Fibroblast of lung (primary cell): ENCODE results near the gene OTOG.

Experiments
- EZH2 ChIP-seq: IDR thresholded peaks from 2 replicates; pipeline ENCODE4 v1.5.1; 2012; ENCODE audit warnings: low read length, control low read depth, mild to moderate bottlenecking; ENCODE audit errors: missing control alignments
- TF ChIP-seq, protein P1 (sequence below), 2 donors: IDR thresholded peaks in 1 of 2; conservative IDR thresholded peaks in 1 of 2; 1 replicate in 1 of 2; 2 replicates in 1 of 2; pipeline ENCODE4 v1.5.1; 2011 to 2012; ENCODE audit warnings: low read length in 2 of 2, control low read depth in 1 of 2, inconsistent platforms in 1 of 2, low read depth in 1 of 2, mild to moderate bottlenecking in 1 of 2

DNA sequence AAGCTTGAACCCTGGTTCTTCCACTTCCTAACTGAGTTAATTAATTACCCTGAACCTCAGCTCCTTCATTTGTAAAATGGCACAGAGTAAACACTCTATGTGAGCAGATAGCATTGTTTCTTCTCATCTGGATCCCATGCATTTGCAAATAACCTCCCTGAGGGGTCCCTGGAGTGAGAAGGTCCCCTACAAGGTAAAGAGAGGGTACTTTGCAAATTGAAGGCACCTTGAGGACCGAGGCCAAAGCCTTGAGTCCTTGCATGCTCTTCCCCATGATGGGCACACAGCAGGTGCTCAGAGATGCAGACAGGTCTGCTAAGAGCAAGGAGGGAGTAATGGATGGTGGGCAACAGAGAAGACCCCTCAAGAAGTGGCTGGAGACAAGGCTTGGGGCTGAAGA, 33.2 kb downstream of the OTOG start:
- TF ChIP-seq, protein P1, sequence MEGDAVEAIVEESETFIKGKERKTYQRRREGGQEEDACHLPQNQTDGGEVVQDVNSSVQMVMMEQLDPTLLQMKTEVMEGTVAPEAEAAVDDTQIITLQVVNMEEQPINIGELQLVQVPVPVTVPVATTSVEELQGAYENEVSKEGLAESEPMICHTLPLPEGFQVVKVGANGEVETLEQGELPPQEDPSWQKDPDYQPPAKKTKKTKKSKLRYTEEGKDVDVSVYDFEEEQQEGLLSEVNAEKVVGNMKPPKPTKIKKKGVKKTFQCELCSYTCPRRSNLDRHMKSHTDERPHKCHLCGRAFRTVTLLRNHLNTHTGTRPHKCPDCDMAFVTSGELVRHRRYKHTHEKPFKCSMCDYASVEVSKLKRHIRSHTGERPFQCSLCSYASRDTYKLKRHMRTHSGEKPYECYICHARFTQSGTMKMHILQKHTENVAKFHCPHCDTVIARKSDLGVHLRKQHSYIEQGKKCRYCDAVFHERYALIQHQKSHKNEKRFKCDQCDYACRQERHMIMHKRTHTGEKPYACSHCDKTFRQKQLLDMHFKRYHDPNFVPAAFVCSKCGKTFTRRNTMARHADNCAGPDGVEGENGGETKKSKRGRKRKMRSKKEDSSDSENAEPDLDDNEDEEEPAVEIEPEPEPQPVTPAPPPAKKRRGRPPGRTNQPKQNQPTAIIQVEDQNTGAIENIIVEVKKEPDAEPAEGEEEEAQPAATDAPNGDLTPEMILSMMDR (conservative IDR thresholded peaks at IDR 0.05 in 1 of 2, IDR thresholded peaks at IDR 0.05 in 1 of 2; ENCODE audit: low read depth in 1 of 2, low read length in 2 of 2): no peak
- TF ChIP-seq EZH2: no peak
